GM12865 (cell line): ENCODE data around the gene RNF123.

Experiments
- DNase-seq: peaks from one replicate; pipeline ENCODE4 v3.0.0; 2010; ENCODE audit warnings: low read depth
- H3K4me3 ChIP-seq: 2 replicates; pipeline ENCODE4 v1.5.1; 2011; ENCODE audit warnings: mild to moderate bottlenecking, low read depth, low read length, control low read depth
- TF ChIP-seq, protein P1 (sequence below): IDR thresholded peaks from 2 replicates; pipeline ENCODE4 v1.5.1; 2011; ENCODE audit warnings: low read length, control low read depth, low read depth, inconsistent platforms; ENCODE audit not compliant: insufficient read depth; ENCODE audit errors: missing control alignments

RNF123 gene

DNA sequence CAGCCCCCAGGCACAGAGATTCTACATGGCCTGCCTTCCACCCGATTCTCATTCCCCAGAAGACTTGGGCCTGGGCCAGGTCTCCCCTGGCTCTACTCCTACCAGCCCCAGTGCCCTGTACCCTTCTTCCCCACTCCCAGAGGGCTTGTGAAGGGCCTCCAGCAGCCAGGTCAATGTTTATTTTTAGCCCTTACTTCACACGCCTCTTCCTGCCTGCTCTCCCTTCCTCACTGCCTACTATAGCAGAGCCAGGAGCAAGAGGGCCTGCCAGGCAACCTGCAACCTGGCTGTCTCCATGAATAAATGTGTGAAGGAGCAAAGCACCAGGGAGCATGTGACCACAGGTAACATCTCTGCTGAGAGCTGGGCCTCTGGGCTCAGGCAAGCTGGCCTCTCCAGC is 41.6 kb upstream of the RNF123 start:
- TF ChIP-seq, protein P1, sequence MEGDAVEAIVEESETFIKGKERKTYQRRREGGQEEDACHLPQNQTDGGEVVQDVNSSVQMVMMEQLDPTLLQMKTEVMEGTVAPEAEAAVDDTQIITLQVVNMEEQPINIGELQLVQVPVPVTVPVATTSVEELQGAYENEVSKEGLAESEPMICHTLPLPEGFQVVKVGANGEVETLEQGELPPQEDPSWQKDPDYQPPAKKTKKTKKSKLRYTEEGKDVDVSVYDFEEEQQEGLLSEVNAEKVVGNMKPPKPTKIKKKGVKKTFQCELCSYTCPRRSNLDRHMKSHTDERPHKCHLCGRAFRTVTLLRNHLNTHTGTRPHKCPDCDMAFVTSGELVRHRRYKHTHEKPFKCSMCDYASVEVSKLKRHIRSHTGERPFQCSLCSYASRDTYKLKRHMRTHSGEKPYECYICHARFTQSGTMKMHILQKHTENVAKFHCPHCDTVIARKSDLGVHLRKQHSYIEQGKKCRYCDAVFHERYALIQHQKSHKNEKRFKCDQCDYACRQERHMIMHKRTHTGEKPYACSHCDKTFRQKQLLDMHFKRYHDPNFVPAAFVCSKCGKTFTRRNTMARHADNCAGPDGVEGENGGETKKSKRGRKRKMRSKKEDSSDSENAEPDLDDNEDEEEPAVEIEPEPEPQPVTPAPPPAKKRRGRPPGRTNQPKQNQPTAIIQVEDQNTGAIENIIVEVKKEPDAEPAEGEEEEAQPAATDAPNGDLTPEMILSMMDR = no peak
- H3K4me3 ChIP-seq = no peak overlapping the region
- no peak for DNase-seq

DNA sequence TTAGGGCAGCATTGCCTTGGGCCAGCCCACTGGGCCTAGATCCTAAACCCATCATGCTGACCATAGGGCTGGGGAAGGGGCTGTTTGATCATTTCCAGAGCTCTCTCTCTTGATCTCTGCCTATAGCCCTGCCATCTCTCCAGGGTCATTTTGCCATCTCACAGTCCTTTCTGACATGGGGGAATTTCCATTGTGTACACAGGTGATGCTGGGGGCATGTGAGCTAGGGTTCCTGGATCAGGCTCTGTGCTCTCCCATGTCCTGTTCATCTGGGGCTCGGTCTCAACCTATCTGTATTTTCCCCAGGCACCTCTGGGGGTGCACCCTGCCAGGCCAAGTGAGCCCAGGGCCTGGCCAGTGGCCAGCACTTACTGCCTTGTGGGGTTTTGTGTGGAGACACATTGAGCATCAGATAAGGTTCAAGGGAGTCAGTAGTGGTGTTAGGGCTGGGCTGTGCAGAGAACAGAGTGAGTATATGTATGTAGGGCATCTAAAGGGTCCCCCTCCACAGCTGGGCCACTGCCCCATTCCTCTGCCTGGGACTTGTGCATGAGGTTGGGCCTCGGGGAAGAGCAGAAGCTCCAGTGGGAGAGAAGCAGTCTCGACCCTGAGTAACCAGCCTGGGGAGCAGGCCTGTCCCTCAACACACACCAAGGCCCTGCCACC is 40.9 kb upstream of the RNF123 start:
- H3K4me3 ChIP-seq = no peak overlapping the region
- TF ChIP-seq, protein P1 = no peak
- no peak for DNase-seq

DNA sequence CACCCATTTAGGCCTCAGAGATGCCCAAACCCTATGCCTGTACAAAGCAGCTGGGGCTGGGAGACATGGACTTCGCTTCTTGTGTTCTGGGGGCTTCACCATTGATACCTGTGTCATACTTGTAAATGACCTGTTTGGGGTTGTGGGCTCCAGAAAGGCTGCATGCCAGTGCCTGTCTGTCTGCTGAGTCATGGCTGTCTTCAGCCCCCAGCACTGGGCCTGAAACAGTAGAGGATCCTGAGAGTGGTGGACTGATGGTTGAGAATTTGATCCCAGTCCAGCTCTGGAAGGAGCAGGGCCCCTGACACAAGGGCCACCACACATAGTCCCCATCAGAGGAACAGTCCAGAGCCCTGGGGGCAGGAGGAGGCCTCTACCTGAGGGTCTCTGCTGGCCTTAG is 39.8 kb upstream of the RNF123 start:
- TF ChIP-seq, protein P1 = no peak
- H3K4me3 ChIP-seq = no peak overlapping the region
- no peak for DNase-seq

DNA sequence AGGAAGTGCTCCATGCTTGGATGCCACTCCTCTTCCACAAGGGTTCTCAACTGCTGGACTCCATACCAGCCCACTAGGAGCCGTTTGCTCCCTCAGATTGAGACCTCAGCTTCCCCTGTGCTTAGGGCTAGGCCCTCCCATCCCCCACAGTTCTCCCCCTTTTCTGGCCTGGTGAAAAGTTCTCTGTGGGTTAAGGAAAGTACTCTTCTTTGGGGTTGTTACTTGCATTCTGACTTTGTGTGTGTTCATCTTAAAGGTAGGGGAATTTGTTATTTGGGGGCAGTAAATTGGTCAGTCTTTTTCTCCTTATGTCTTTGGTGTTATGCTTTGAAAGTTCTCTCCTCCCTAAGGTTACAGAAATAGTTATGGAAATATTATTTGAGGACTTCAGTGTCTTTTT is 39.2 kb upstream of the RNF123 start:
- H3K4me3 ChIP-seq = no peak overlapping the region
- TF ChIP-seq, protein P1 = no peak
- DNase-seq = peak; percentile 17

DNA sequence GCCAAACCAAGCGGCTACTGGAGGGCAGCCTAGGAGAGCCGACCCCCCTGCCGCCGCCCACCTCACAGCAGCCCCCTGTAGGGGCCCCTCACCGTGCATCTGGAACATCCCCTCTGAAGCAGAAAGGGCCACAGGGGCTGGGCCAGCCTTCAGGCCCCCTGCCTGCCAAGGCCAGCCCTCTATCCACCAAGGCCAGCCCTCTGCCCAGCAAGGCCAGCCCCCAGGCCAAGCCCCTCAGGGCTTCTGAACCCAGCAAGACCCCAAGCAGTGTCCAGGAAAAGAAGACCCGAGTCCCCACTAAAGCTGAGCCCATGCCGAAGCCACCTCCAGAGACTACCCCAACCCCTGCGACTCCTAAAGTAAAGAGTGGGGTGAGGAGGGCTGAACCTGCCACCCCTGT is 38.7 kb upstream of the RNF123 start:
- no peak overlapping the region for H3K4me3 ChIP-seq
- no peak for DNase-seq
- TF ChIP-seq, protein P1 = no peak

DNA sequence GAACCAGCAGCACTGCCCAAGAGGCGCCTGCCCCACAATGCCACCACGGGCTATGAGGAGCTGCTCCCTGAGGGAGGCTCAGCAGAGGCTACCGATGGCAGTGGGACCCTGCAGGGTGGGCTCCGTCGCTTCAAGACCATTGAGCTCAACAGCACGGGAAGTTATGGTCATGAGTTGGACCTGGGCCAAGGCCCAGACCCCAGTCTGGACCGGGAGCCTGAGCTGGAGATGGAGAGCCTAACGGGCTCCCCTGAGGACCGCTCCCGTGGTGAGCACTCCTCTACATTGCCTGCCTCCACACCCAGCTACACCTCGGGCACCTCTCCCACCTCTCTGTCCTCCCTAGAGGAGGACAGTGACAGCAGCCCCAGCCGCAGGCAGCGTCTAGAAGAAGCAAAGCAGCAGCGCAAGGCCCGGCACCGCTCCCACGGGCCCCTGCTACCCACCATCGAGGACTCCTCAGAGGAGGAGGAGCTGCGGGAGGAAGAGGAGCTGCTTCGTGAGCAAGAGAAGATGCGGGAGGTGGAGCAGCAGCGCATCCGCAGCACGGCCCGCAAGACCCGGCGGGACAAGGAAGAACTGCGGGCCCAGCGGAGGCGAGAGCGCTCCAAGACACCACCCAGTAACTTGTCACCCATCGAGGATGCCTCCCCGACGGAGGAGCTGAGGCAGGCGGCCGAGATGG is 37.0 kb upstream of the RNF123 start:
- TF ChIP-seq, protein P1 = no peak
- no peak for DNase-seq
- no peak overlapping the region for H3K4me3 ChIP-seq
